OCI-LY1 (cell line): ENCODE data around the gene TGFBR2.

Experiments
- CTCF ChIP-seq: fragments of 200-600 bp; sonication (generic), shearing (Covaris generic); IDR thresholded peaks from 2 replicates; pipeline ENCODE4 v1.5.1; 2017; ENCODE audit warnings: mild to moderate bottlenecking, antibody characterized with exemption, low read length, moderate library complexity, mixed read lengths
- EZH2 ChIP-seq: fragments of 200-600 bp; sonication (generic), shearing (Covaris generic); IDR thresholded peaks from 2 replicates; pipeline ENCODE4 v1.8.0; 2017; ENCODE audit warnings: borderline replicate concordance, mixed run types, mild to moderate bottlenecking, antibody characterized with exemption, low read length, moderate library complexity, mixed read lengths

- TF ChIP-seq EZH2 (no peak), CTCF (peak; percentile 41; the same call in 1 of the 2 replicates)
Measured at GRCh38 chr3:30628901-30629590, 22.6 kb downstream of the TGFBR2 start.
